ENCODE data around the gene SNX30. TPM values are rescaled to one million over a fixed set of nuclear protein-coding genes. Genes with fewer than 3 reads are reported as not detected.

The SNX30 gene, protein sequence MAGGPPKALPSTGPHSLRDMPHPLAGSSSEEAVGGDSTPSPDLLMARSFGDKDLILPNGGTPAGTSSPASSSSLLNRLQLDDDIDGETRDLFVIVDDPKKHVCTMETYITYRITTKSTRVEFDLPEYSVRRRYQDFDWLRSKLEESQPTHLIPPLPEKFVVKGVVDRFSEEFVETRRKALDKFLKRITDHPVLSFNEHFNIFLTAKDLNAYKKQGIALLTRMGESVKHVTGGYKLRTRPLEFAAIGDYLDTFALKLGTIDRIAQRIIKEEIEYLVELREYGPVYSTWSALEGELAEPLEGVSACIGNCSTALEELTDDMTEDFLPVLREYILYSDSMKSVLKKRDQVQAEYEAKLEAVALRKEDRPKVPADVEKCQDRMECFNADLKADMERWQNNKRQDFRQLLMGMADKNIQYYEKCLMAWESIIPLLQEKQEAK
- total RNA-seq (2022; extraction: Qiagen RNA extraction), result 4.1 to 5.1 TPM (median 4.9 TPM) in 5 replicates

DNA sequence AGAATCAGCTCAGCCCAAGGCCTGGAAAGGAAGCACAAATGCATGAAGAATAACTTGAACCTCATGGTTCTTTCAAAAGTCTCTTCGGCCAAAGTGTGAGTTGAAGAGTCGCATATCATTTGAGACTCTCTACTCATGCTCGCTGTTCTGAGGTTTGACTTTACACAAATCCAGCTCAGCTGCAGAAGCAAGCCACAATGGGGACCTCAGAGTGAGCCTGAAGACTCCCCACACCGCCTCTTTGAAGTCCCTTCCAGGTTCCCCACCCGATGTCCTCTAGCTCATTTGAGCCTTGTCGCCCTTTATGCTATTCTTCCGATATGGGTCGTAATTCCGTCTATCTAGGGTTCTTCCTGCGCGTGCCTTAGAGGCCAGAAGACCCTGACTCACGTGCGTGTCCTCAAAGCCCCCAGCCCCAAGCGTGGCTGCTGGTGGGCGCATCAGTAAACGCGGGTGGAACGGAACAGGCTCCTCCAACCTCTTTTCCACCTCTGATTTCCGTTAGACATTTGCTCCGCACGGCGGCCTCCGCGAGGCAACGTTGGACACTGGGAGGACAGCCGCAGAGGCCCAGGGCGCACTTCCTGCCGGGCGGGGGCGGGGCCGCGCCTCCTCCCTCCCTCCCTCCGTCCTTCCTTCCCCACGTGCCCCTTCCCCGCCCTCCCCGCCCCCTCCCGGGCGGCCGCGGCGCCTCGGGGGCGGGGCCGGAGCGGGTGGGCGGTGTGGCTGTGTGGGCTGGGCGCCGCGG lies at the start of gene SNX30:
SNX30 (plus strand) TSS at position 745 of the 748 bp plus-strand sequence. CDS start 242 bp downstream, outside the sequence.

DNA sequence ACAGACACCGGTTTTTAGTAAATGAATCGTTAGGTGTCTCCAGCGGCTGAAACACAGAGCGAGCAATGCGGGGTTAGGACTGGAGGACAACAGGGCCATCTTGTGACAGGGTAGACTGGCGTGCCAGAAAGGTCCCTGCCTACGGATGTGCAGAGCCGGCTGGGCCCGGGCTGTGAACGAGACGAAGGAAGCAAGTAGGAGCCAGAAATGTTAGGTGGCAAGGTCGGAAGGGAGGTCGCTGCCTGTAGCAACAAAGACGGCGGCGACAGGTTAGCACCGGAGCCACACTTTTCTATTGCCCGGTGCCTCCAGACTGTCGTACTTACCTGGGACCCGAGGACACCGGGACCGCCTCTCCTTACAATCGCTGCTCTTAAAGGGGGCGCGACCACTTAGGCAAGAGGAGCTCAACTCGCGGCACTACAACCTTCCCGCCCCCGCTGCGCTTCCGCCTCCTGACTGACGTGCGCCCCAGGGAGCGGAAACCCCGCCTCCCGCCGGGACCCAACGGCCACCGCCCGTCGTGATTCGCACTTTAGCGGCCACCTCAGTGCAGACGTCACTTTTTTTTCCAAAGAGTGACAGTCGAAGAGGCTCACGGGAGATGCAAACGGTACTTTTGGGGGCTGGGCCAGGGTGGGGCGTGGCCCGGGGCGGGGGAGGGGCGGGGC lies 32.8 kb upstream of the SNX30 start, which contains the start of gene INIP:
INIP (minus strand) TSS at position 457 of the 671 bp plus-strand sequence. CDS start 1,632 bp downstream, outside the sequence.

DNA sequence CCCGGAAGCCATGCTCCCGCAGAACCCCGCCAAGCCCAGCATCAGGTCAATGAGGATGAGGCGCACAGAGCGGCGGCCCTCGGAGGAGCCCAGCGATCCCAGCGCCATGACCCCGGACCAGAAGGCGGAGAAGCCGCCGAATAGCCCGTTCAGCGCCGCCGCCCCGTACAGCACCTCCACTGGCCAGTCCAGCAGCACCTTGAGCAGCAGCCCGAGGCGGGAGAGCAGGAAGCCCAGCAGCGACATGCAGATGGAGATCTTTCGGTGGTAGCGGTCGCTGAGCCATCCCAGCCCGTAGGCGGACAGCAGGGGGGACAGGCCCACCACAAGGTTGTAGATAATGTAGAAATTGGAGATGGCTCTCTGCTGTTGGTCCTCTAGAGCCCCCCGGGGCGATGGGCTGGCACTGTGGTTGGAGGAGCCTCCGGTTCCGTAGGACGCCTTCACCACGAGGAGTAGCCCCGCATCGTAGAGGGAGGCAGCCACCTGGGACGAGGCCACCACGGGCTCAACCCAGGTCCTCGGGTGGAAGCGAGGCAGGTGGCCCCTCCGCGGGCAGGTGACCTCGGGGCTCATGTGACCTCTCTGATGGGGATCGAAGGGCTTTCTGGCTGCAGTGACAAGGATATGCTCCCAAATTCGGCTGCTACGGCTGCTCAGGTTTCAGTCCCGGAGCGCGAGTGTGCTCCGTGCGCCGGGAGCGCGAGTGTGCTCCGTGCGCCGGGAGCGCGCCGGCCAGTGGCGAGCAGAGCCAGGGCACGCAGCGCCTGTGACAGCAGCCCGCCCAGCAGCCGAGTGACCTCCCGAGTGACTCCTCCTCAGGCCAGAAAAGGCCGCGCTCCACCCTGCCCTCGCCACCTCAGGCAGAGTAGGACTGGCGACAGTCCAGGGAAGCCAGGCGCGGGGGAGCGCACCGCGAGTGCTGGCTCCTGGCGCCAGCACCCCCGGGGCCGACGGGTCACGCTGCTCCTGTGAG lies 139.8 kb downstream of the SNX30 start, which contains the start of gene SLC46A2:
SLC46A2 (minus strand) TSS at position 771 of the 976 bp plus-strand sequence; CDS start at position 576, 195 bp downstream.

Other genes with a start within 250 kb of the SNX30 start
- 14.7 to 24.5 TPM (median 16.6 TPM) in 5 replicates for gene INIP, start 32.6 kb upstream of the SNX30 start, total RNA-seq (2022; extraction: Qiagen RNA extraction)
- gene SLC46A2, start 140.1 kb downstream of the SNX30 start, total RNA-seq (2022; extraction: Qiagen RNA extraction), result not detected in 5 replicates

Data from A549 treated with Mapracorat at 1 μM for 4 hours (cell line).